Dermis lymphatic vessel endothelial cell (primary cell): ENCODE results near the gene AMY1C. TPM values are rescaled to one million over a fixed set of nuclear protein-coding genes. Genes with fewer than 3 reads are reported as not detected.

Experiments used
- total RNA-seq: library from RNA; depleted of rRNA; stranded (reverse); fragments of >200 nt; gene quantifications from 2 replicates; pipeline ENCODE4 v1.2.1, GENCODE V29; 2014

Gene AMY1C
- not detected in 2 replicates for total RNA-seq

DNA sequence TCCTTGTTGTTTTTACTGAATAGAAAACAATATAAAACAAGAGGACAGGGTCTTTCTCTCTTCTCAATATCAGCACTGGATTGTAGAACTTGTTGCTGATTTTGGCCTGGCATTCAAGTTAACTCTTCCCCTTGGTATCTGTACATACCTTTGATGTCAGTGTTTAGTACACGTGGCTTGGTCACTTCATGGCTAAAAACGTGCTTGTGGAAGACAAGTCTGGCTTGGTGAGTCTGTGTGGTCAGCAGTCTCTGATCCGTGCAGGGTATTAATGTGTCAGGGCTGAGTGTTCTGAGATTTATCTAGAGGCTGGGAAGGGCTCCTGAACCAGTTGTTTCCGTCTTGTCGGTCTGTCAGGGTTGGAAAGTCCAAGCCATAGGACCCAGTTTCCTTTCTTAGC, at the start of gene AMY1C:
Gene AMY1C (plus strand): TSS at position 301 of the 400 bp plus-strand sequence. CDS start 572 bp downstream, outside the sequence.

Other genes with a start within 250 kb of the AMY1C start
- 3.9 and 4.6 TPM in 2 replicates for gene RNPC3, start 224.2 kb upstream of the AMY1C start, total RNA-seq
- 1.1 and 2.9 TPM in 2 replicates for gene AMY2B, start 178.3 kb upstream of the AMY1C start, total RNA-seq
- gene AMY2A, start 132.5 kb upstream of the AMY1C start, total RNA-seq = not detected in 2 replicates
- gene AMY1A, start 94.1 kb upstream of the AMY1C start, total RNA-seq = not detected in 2 replicates
- not detected in 2 replicates for gene AMY1B, start 53.7 kb upstream of the AMY1C start, total RNA-seq